Large intestine (tissue), 3 donors: ENCODE results near the gene ADGRL3. TPM values are rescaled to one million over a fixed set of nuclear protein-coding genes. Genes with fewer than 3 reads are reported as not detected.
"Not testable (repeated sequence)": the region's sequence is repeated elsewhere in the genome, so short reads cannot be mapped to it uniquely, and the experiment has no call there.

Experiments used
- DNase-seq, 2 donors: peaks; one replicate each; pipeline versions ENCODE4 v3.0.0 to v3.0.0-alpha.2; 2013
- H3K27ac ChIP-seq: one replicate; pipeline ENCODE4 v1.5.1; 2013; ENCODE audit warnings: low read length
- H3K27me3 ChIP-seq: 2 replicates; pipeline ENCODE4 v1.6.1; 2013; ENCODE audit warnings: low read length; ENCODE audit not compliant: control insufficient read depth, insufficient read depth
- H3K36me3 ChIP-seq: 2 replicates; pipeline ENCODE4 v1.6.1; 2013; ENCODE audit warnings: low read length; ENCODE audit not compliant: control insufficient read depth, insufficient read depth
- H3K4me1 ChIP-seq: one replicate; pipeline ENCODE4 v1.6.1; 2013; ENCODE audit warnings: low read length; ENCODE audit not compliant: control insufficient read depth, insufficient read depth
- H3K4me3 ChIP-seq: one replicate; pipeline ENCODE4 v1.5.1; 2013; ENCODE audit warnings: low read length
- H3K9me3 ChIP-seq: one replicate; pipeline ENCODE4 v1.6.1; 2013; ENCODE audit warnings: mild to moderate bottlenecking, low read depth, low read length, moderate library complexity; ENCODE audit not compliant: control insufficient read depth
- WGBS: methylation state at CpG from one replicate; pipeline ENCODE4 v1.1.5; 2013; ENCODE audit warnings: low lambda C conversion rate; ENCODE audit not compliant: insufficient coverage; 5-methylcytosine and 5-hydroxymethylcytosine counted together
- polyA plus RNA-seq: library from polyadenylated mRNA; unstranded; fragments of 120-200 nt; gene quantifications from one replicate; pipeline ENCODE4 v1.2.1, GENCODE V29; 2013

The ADGRL3 gene
- polyA plus RNA-seq, 1 donor = 9.8 TPM

DNA sequence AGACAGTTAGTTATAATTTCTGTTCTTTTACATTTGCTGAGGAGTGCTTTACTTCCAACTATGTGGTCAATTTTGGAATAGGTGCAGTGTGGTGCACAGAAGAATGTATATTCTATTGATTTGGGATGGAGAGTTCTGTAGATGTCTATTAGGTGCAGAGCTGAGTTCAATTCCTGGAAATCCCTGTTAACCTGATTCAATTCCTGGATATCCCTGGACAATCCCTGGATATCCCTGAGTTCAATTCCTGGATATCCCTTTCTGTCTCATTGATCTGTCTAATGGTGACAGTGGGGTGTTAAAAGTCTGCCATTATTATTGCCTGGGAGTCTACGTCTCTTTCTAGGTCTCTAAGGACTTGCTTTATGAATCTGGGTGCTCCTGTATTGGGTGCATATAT, 557.9 kb downstream of the ADGRL3 start:
- DNase-seq, H3K27ac ChIP-seq, H3K4me3 ChIP-seq, H3K36me3 ChIP-seq, H3K9me3 ChIP-seq, H3K4me1 ChIP-seq, H3K27me3 ChIP-seq: not testable (repeated sequence)
- no CpG with 5 or more reads among the region's 1 CpG for WGBS

DNA sequence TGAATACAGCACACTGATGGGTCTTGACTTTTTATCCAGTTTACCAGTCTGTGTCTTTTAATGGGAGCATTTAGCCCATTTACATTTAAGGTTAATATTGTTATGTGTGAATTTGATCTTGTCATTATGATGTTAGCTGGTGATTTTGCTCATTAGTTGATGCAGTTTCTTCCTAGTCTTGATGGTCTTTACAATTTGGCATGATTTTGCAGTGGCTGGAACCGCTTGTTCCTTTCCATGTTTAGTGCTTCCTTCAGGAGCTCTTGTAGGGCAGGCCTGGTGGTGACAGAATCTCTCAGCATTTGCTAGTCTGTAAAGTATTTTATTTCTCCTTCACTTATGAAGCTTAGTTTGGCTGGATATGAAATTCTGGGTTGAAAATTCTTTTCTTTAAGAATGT, 558.5 kb downstream of the ADGRL3 start:
- H3K9me3 ChIP-seq, H3K27ac ChIP-seq, H3K27me3 ChIP-seq, H3K36me3 ChIP-seq, H3K4me1 ChIP-seq, H3K4me3 ChIP-seq, DNase-seq: not testable (repeated sequence)
- no CpG with 5 or more reads among the region's 1 CpG for WGBS

DNA sequence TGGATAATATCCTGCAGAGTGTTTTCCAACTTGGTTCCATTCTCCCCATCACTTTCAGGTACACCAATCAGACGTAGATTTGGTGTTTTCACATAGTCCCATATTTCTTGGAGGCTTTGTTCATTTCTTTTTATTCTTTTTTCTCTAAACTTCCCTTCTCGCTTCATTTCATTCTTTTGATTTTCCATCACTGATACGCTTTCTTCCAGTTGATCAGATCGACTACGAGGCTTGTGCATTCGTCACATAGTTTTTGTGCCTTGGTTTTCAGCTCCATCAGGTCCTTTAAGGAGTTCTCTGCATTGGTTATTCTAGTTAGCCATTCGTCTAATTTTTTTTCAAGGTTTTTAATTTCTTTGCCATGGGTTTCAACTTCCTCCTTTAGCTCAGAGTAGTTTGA, 559.1 kb downstream of the ADGRL3 start:
- H3K4me1 ChIP-seq, H3K27me3 ChIP-seq, H3K4me3 ChIP-seq, H3K9me3 ChIP-seq, DNase-seq, H3K27ac ChIP-seq, H3K36me3 ChIP-seq: not testable (repeated sequence)
- whole genome bisulfite sequencing = 99% methylated on average over 6 of the region's 7 CpGs

DNA sequence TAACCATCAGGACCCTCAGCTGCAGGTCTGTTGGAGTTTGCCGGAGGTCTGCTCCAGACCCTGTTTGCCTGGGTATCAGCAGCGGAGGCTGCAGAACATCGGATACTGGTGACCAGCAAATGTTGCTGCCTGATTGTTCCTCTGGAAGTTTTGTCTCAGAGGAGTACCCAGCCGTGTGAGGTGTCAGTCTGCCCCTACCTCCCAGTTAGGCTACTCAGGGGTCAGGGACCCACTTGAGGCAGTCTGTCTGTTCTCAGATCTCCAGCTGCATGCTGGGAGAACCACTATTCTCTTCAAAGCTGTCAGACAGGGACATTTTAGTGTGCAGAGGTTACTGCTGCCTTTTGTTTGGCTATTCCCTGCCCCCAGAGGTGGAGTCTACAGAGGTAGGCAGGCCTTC, 559.8 kb downstream of the ADGRL3 start:
- H3K4me1 ChIP-seq, H3K27ac ChIP-seq, H3K9me3 ChIP-seq, H3K27me3 ChIP-seq, H3K4me3 ChIP-seq, DNase-seq, H3K36me3 ChIP-seq: not testable (repeated sequence)
- no CpG with 5 or more reads among the region's 4 CpGs for WGBS

DNA sequence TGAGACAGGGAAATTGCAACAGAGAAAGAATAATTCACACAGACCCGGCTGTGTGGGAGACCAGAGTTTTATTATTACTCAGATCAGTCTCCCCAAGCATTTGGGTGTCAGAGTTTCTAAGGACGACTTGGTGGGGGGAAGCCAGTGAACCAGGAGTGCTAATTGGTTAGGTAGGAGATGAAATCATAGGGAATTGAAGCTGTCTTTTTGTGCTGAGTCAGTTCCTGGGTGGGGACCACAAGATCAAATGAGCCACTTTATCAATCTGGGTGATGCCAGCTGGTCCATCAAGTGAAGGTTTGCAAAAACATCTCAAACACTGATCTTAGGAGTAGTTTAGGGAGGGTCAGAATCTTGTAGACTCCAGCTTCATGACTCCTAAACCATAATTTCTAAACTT, 560.7 kb downstream of the ADGRL3 start:
- no peaks in the 10 kb centered on the region for H3K36me3 ChIP-seq
- H3K27me3 ChIP-seq = no peaks in the 10 kb centered on the region
- H3K4me1 ChIP-seq = no peaks in the 10 kb centered on the region
- no peak for DNase-seq
- H3K9me3 ChIP-seq = no peaks in the 10 kb centered on the region
- no CpG with 5 or more reads among the region's 2 CpGs for WGBS
- H3K4me3 ChIP-seq = no peak overlapping the region
- H3K27ac ChIP-seq = no peak overlapping the region

DNA sequence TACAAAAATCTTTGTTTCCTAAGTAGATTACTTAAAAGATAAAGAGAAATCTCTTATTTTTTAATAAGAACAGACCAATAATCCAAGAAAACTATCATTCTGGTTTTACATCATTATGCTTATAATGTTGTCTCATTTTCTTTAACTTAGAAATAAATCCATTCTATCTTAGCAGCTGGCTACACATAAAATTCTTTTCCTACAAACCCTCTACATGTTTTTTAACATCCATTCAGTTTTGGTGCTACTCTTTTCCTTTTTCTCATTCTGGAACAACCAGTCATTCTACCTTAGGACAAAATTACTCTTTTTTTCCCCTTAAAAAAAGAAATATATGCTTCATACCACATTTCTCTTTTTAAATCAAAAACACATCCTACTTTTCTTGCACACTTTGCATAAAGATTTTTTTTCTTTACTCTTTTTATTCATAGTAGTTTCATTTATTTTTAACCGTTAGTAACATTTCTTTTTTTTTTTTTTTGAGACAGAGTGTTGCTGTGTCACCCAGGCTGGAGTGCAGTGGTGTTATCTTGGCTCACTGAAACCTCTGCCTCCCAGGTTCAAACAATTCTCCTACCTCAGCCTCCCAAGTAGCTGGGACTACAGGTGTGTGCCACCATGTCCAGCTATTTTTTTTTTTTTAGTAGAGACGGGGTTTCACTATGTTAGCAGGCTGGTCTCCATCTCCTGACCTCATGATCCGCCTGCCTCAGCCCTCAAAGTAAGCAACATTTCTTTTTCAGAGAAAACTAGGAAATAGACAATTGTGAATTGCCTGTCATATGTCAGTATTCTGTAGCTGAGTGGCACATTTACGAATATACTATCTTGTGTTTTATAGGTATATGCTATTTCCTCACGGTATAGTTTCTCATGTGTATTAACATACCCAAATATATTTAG, 562.8 kb downstream of the ADGRL3 start:
- Histone ChIP-seq H3K4me1 (no peaks in the 10 kb centered on the region), H3K36me3 (no peaks in the 10 kb centered on the region), H3K27ac (no peak overlapping the region), H3K9me3 (no peaks in the 10 kb centered on the region), H3K4me3 (no peak overlapping the region), H3K27me3 (no peaks in the 10 kb centered on the region)
- DNase-seq = no peak
- WGBS = 95% methylated on average over 2 of the region's 5 CpGs

DNA sequence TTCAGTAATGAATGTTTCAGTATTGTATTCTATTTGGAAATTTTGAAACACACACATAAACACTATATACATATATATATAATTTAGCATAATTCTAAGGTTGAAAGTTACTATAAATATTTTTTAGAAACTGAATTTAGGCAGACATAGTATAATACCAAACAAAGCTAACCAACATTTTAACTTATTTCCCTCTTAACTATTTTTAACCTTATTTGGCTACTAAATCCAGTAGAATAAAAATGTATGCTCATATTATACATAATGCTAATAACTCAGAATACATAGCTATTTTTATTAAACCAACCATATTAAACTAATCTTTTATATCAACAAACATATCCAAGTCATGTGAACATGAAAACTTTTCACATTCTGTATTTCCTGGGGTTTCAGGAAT, 563.6 kb downstream of the ADGRL3 start:
- Histone ChIP-seq H3K36me3 (no peaks in the 10 kb centered on the region), H3K4me3 (no peak overlapping the region), H3K27me3 (no peaks in the 10 kb centered on the region), H3K4me1 (no peaks in the 10 kb centered on the region), H3K27ac (no peak overlapping the region), H3K9me3 (no peaks in the 10 kb centered on the region)
- no peak for DNase-seq

DNA sequence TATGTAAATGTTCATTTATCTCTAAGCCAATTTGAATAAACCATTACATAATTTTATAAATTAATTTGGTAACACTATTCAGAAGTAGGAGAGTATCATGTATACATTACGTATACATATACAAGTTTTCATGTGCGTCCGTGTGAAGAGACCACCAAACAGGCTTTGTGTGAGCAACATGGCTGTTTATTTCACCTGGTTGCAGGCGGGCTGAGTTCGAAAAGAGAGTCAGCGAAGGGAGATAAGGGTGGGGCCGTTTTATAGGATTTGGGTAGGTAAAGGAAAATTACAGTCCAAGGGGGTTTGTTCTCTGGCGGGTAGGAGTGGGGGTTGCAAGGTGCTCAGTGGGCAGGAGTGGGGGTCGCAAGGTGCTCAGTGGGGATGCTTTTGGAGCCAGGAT, 564.0 kb downstream of the ADGRL3 start:
- not testable (repeated sequence) for H3K27me3 ChIP-seq, H3K4me1 ChIP-seq, H3K4me3 ChIP-seq, DNase-seq, H3K36me3 ChIP-seq, H3K27ac ChIP-seq, H3K9me3 ChIP-seq
- no CpG with 5 or more reads among the region's 9 CpGs for WGBS

DNA sequence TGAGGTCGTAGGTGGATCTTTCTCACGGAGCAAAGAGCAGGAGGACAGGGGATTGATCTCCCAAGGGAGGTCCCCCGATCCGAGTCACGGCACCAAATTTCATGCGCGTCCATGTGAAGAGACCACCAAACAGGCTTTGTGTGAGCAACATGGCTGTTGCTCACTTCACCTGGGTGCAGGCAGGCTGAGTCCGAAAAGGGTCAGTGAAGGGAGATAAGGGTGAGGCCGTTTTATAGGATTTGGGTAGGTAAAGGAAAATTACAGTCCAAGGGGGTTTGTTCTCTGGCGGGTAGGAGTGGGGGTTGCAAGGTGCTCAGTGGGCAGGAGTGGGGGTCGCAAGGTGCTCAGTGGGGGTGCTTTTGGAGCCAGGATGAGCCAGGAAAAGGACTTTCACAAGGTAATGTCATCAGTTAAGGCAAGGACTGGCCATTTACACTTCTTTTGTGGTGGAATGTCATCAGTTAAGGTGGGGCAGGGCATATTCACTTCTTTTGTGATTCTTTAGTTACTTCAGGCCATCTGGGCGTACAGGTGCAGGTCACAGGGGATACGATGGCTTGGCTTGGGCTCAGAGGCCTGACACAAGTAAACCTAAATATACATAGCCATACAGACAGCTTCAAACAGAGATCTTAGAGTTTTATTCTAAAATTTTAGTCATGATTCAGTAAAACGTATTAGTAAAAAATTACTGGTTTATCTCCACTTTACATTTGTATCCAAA, 569.5 kb downstream of the ADGRL3 start:
- not testable (repeated sequence) for H3K4me3 ChIP-seq, H3K36me3 ChIP-seq, DNase-seq, H3K4me1 ChIP-seq, H3K27me3 ChIP-seq, H3K27ac ChIP-seq, H3K9me3 ChIP-seq
- 75% methylated on average over 1 of the region's 14 CpGs for WGBS

DNA sequence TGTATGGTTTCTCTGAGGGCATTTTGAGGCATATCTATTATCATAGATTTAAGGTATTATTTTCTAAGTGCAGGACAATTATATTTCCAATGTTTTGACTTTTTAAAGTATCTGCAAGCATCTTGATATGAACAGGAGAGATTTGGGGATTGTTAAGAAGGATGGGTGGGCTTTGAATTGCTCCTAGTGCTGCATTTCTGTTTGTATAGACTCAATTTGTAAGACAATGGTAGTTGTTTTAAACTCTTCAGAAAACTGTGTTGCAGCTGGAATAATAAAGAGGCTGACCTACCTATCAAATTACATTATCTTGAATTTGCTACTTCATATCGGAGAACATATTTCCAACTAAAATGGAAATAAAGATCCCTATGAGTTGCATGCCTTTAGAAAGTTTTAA, 570.3 kb downstream of the ADGRL3 start:
- Histone ChIP-seq H3K36me3 (no peaks in the 10 kb centered on the region), H3K4me3 (no peak overlapping the region), H3K27me3 (no peaks in the 10 kb centered on the region), H3K9me3 (no peaks in the 10 kb centered on the region), H3K27ac (no peak overlapping the region), H3K4me1 (no peaks in the 10 kb centered on the region)
- WGBS = 83% methylated on average over 1 of the region's 1 CpG
- no peak for DNase-seq

DNA sequence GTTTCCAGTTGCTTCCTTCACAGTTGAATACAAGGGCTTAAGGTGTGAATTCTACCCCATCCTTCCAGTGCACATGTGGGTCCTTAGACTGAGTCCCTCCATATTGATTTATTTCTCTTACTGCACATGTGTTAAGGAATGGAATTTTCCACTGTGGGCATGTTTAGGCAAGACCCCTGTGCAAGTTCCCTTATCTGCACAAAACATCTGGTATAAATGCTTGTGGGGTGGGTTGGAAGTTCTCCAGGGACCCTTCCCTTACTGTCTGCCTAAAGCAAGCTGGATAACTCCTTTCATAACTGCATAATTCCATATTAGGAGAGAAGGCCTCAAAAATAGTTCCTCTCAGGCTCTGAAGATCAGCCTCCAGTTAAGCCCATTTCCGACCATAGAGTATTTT, 570.9 kb downstream of the ADGRL3 start:
- H3K27me3 ChIP-seq = no peaks in the 10 kb centered on the region
- DNase-seq = no peak

More for the DNA sequence above, 570.9 kb downstream of the ADGRL3 start:
- no peaks in the 10 kb centered on the region for H3K36me3 ChIP-seq
- 0% methylated on average over 1 of the region's 1 CpG for WGBS
- no peaks in the 10 kb centered on the region for H3K4me1 ChIP-seq
- no peak overlapping the region for H3K4me3 ChIP-seq
- no peak overlapping the region for H3K27ac ChIP-seq
- no peaks in the 10 kb centered on the region for H3K9me3 ChIP-seq
